ENCODE data around the gene DMXL1.

Gene DMXL1

DNA sequence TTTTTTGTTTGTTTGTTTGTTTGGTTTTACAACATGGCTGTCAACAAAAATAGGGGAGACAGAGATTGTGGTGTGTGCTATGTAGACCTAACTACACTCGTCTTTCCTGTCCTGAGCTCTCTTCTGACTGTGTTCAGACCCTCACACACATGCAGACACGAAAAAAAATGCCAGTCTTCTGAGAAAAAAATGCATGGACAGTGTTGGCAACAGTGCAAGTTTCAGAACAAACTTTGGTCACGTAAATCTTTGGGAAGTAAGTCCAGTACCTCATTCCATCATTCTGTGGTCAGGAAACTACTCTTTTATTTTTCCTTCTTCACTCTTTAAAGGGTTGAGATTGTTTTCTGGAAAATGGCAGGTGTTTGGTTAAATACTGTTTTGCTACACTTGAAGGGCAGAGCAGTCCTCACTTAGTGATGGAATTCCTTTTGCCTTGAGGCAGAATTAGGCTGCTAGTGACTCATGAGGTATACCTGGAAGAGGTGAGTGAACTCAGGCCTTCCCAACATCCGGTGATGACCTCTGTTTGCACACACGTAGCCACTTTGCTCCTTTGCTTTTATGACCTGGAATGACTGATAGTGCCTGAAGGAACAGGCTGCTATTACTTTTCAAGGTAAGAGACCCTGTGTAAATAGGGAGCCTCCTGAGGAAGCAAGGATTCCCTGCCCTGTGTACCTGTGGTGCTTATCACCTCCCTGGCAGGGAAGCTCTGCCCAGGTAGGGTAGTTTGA lies 203.3 kb downstream of the DMXL1 start:
- peak overlapping the region; percentile 17 for H3K27ac ChIP-seq (ENCODE audit: low read length)

DNA sequence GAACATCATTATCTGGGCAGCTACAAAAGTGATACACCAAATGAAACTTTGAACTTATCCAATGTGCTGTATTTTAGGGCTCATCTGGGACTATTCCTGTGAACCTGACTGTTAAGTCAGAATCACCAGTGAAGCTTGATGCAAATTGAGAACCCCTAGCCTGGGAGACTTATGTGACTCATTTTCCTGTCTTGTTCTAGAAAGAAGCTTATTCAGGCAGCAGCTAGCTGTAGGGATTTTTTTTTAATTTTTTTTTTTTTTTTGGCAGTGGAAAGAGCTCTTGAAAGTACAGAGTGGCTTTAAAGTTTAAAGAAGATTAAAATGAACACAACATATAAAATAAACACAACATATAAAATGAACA lies 203.9 kb downstream of the DMXL1 start:
- peak overlapping the region; percentile 17 for H3K27ac ChIP-seq (ENCODE audit: low read length)
- no peaks in the 10 kb centered on the region for H3K36me3 ChIP-seq (ENCODE audit: control insufficient read depth in 1 of 2, insufficient read depth in 2 of 2, low read length in 2 of 2)
- no peak overlapping the region for H3K4me3 ChIP-seq (ENCODE audit: low read depth in 1 of 2, low read length in 2 of 2)
- H3K9me3 ChIP-seq (ENCODE audit: control insufficient read depth in 1 of 2, low read length in 2 of 2), result no peaks in the 10 kb centered on the region
- no peaks in the 10 kb centered on the region for H3K27me3 ChIP-seq (ENCODE audit: low read depth, low read length)
- H3K4me1 ChIP-seq (ENCODE audit: control insufficient read depth in 1 of 2, insufficient read depth in 2 of 2, low read length in 2 of 2), result peaks cover 8 to 30% of the 10 kb centered on the region in 2 donors

More for the DNA sequence above, 203.3 kb downstream of the DMXL1 start:
- no peaks in the 10 kb centered on the region for H3K36me3 ChIP-seq (ENCODE audit: control insufficient read depth in 1 of 2, insufficient read depth in 2 of 2, low read length in 2 of 2)
- H3K9me3 ChIP-seq (ENCODE audit: control insufficient read depth in 1 of 2, low read length in 2 of 2), result no peaks in the 10 kb centered on the region
- no peak overlapping the region for H3K4me3 ChIP-seq (ENCODE audit: low read depth in 1 of 2, low read length in 2 of 2)
- H3K27me3 ChIP-seq (ENCODE audit: low read depth, low read length), result no peaks in the 10 kb centered on the region
- H3K4me1 ChIP-seq (ENCODE audit: control insufficient read depth in 1 of 2, insufficient read depth in 2 of 2, low read length in 2 of 2), result peaks cover 12 to 30% of the 10 kb centered on the region in 2 donors

DNA sequence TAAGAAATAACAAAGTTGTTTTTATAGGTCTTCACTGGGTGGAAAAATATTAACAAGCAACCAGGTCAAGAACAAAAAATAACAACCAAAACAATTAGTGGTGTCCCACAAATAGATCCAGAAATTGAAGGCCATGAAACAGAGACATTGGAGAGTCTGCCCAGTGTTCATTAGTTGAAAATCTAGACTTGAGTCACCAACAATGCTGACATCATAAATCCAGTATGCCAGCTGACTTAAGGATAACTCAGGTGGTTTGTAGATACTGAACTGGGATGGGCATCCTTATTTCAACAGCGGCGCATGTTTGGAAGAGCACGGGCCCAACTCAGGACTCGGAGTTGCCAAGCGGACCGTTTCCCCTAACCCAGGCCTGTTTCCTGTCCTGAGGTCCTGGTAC lies 204.3 kb downstream of the DMXL1 start:
- Histone ChIP-seq H3K4me1 (ENCODE audit: control insufficient read depth in 1 of 2, insufficient read depth in 2 of 2, low read length in 2 of 2) (peaks cover 8 to 30% of the 10 kb centered on the region in 2 donors), H3K4me3 (ENCODE audit: low read depth in 1 of 2, low read length in 2 of 2) (no peak overlapping the region), H3K9me3 (ENCODE audit: control insufficient read depth in 1 of 2, low read length in 2 of 2) (no peaks in the 10 kb centered on the region), H3K36me3 (ENCODE audit: control insufficient read depth in 1 of 2, insufficient read depth in 2 of 2, low read length in 2 of 2) (no peaks in the 10 kb centered on the region), H3K27me3 (ENCODE audit: low read depth, low read length) (no peaks in the 10 kb centered on the region), H3K27ac (ENCODE audit: low read length) (peak overlapping the region; percentile 26)

DNA sequence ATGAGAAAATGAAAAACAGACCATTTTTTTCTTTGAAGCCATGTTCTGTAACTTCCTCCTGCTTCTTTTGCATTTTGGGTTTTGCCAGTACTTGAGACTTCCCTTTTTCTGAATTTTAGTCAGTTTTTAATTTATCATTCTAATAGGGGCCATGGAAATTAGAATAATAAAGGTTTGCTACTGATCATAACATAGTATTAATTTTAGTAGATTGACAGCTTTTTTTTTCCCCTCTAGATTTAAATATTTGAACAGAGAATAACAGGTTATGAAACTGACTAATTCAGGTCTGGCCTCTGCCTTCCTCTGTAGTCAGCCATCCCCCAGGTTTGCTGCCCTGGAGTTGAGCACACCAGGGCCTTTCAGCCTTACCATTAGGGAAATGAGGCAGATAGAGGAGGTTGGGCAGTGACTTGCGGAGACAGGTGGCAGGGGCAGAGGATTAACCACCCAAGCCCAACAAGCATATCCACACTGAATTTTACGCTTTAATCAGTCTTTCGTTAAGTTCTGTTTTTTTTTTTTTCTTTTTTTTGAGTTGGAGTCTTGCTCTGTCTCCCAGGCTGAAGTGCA lies 204.8 kb downstream of the DMXL1 start:
- no peaks in the 10 kb centered on the region for H3K27me3 ChIP-seq (ENCODE audit: low read depth, low read length)
- peak overlapping the region; percentile 26 for H3K27ac ChIP-seq (ENCODE audit: low read length)
- H3K9me3 ChIP-seq (ENCODE audit: control insufficient read depth in 1 of 2, low read length in 2 of 2), result no peaks in the 10 kb centered on the region
- no peak overlapping the region for H3K4me3 ChIP-seq (ENCODE audit: low read depth in 1 of 2, low read length in 2 of 2)
- no peaks in the 10 kb centered on the region for H3K36me3 ChIP-seq (ENCODE audit: control insufficient read depth in 1 of 2, insufficient read depth in 2 of 2, low read length in 2 of 2)
- H3K4me1 ChIP-seq (ENCODE audit: control insufficient read depth in 1 of 2, insufficient read depth in 2 of 2, low read length in 2 of 2), result peaks cover 8 to 30% of the 10 kb centered on the region in 2 donors

DNA sequence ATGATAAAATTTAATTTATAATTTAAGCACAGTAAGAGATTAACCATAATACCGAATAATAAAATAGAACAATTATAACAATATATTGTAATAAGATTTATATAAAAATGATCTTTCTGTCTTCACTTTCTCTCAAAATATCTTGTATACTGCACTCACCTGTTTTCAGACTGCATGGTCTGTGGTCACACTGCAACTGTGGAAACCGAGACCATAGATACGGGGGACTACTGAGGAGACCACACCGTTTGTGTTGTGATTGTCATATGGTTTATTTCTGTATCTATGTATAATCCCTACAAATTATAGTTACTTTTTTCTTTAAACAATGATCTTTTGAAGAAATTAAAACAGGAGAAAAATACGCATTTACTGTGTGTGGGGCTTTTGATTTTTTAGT lies 206.1 kb downstream of the DMXL1 start:
- Histone ChIP-seq H3K27me3 (ENCODE audit: low read depth, low read length) (no peaks in the 10 kb centered on the region), H3K4me3 (ENCODE audit: low read depth in 1 of 2, low read length in 2 of 2) (no peak overlapping the region), H3K4me1 (ENCODE audit: control insufficient read depth in 1 of 2, insufficient read depth in 2 of 2, low read length in 2 of 2) (peaks cover 8 to 20% of the 10 kb centered on the region in 2 donors), H3K36me3 (ENCODE audit: control insufficient read depth in 1 of 2, insufficient read depth in 2 of 2, low read length in 2 of 2) (no peaks in the 10 kb centered on the region), H3K27ac (ENCODE audit: low read length) (no peak overlapping the region), H3K9me3 (ENCODE audit: control insufficient read depth in 1 of 2, low read length in 2 of 2) (no peaks in the 10 kb centered on the region)

DNA sequence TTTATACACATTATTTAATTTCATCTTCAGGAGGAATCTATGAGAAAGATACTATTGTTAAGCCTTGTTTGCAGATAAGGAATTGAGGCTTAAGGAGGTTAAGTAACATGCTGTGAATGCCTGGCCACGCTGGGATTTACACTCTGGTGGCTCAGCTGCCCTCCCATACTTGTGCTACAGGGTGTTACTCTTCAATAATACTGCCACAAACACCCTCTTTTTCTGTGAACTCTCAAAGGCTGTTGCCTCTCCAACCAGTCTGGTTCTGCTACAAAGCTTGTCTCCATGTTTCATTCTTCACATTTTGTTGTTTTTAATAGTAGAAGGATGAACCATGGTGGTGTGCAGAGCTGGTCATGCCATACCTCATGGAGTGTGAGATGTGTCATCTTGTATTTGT lies 208.2 kb downstream of the DMXL1 start:
- Histone ChIP-seq H3K36me3 (ENCODE audit: control insufficient read depth in 1 of 2, insufficient read depth in 2 of 2, low read length in 2 of 2) (no peaks in the 10 kb centered on the region), H3K9me3 (ENCODE audit: control insufficient read depth in 1 of 2, low read length in 2 of 2) (no peaks in the 10 kb centered on the region), H3K27ac (ENCODE audit: low read length) (no peak overlapping the region), H3K4me3 (ENCODE audit: low read depth in 1 of 2, low read length in 2 of 2) (no peak overlapping the region), H3K27me3 (ENCODE audit: low read depth, low read length) (no peaks in the 10 kb centered on the region), H3K4me1 (ENCODE audit: control insufficient read depth in 1 of 2, insufficient read depth in 2 of 2, low read length in 2 of 2) (peaks cover 0 to 6% of the 10 kb centered on the region in 2 donors)

DNA sequence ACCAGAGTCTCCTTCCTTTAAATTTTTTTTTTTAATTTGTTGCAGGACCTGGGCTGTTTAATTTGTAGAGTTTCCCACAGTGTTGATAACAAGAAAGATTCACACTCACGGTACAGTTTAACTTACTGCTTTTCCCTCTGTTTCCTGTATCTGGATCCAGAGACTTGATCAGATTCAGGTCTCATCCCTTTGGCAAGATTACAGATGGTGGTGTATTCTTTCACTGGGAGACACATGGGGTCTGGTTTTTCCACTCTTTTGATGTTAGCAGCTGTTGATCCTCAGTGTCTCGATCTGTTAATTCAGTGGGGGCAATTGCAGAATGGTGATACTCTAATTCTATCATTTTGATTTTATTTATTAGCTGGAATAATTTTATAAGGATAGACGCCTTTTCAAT lies 209.5 kb downstream of the DMXL1 start:
- no peak overlapping the region for H3K27ac ChIP-seq (ENCODE audit: low read length)
- H3K9me3 ChIP-seq (ENCODE audit: control insufficient read depth in 1 of 2, low read length in 2 of 2), result no peaks in the 10 kb centered on the region
- no peaks in the 10 kb centered on the region for H3K36me3 ChIP-seq (ENCODE audit: control insufficient read depth in 1 of 2, insufficient read depth in 2 of 2, low read length in 2 of 2)
- H3K4me3 ChIP-seq (ENCODE audit: low read depth in 1 of 2, low read length in 2 of 2), result no peak overlapping the region
- no peaks in the 10 kb centered on the region for H3K4me1 ChIP-seq (ENCODE audit: control insufficient read depth in 1 of 2, insufficient read depth in 2 of 2, low read length in 2 of 2)
- no peaks in the 10 kb centered on the region for H3K27me3 ChIP-seq (ENCODE audit: low read depth, low read length)

DNA sequence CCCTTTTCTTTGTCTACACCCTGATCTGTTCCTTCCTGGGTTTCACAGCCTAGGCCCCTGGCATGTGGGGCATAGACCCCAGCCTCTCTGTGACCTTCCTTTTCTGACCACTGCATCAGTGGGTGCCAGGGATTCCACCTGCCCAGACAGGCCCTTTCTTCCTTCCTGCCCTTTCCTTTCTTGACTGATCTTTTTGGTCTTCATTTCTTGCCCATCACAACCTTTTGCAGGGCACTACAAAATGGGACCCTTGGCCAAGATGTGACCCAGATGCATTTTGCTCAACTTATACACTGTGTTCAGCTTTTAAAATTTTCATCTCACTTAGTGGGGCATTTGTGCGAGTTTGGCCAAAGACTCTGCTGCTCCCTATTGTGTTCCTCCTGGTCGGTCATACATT lies 211.7 kb downstream of the DMXL1 start:
- Histone ChIP-seq H3K9me3 (ENCODE audit: control insufficient read depth in 1 of 2, low read length in 2 of 2) (no peaks in the 10 kb centered on the region), H3K4me1 (ENCODE audit: control insufficient read depth in 1 of 2, insufficient read depth in 2 of 2, low read length in 2 of 2) (peaks cover 0 to 2% of the 10 kb centered on the region in 2 donors)

DNA sequence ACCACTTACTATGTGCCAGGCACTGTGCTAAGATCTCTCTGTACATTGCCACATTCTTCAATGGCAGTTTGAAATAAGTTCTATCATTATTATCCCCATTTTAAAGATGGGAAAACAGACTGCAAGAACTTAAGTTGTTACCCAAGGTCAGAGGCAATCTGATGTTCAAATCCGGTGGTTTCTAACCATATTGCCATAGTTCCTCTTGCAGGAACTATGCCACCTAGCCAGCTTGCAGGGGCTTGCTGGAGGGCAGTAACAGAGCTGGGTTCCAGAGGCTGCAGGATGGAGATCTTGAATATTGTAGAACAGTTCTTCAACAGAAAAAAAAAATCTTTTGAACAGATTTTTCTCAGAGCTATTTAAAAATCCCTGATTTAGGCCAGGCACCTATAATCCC lies 213.1 kb downstream of the DMXL1 start:
- Histone ChIP-seq H3K36me3 (ENCODE audit: control insufficient read depth in 1 of 2, insufficient read depth in 2 of 2, low read length in 2 of 2) (no peaks in the 10 kb centered on the region), H3K4me1 (ENCODE audit: control insufficient read depth in 1 of 2, insufficient read depth in 2 of 2, low read length in 2 of 2) (peaks cover under 1 to 12% of the 10 kb centered on the region in 2 donors), H3K27ac (ENCODE audit: low read length) (no peak overlapping the region), H3K27me3 (ENCODE audit: low read depth, low read length) (no peaks in the 10 kb centered on the region), H3K4me3 (ENCODE audit: low read depth in 1 of 2, low read length in 2 of 2) (no peak overlapping the region), H3K9me3 (ENCODE audit: control insufficient read depth in 1 of 2, low read length in 2 of 2) (no peaks in the 10 kb centered on the region)

More for the DNA sequence above, 211.7 kb downstream of the DMXL1 start:
- Histone ChIP-seq H3K36me3 (ENCODE audit: control insufficient read depth in 1 of 2, insufficient read depth in 2 of 2, low read length in 2 of 2) (no peaks in the 10 kb centered on the region), H3K4me3 (ENCODE audit: low read depth in 1 of 2, low read length in 2 of 2) (no peak overlapping the region), H3K27ac (ENCODE audit: low read length) (no peak overlapping the region), H3K27me3 (ENCODE audit: low read depth, low read length) (no peaks in the 10 kb centered on the region)

DNA sequence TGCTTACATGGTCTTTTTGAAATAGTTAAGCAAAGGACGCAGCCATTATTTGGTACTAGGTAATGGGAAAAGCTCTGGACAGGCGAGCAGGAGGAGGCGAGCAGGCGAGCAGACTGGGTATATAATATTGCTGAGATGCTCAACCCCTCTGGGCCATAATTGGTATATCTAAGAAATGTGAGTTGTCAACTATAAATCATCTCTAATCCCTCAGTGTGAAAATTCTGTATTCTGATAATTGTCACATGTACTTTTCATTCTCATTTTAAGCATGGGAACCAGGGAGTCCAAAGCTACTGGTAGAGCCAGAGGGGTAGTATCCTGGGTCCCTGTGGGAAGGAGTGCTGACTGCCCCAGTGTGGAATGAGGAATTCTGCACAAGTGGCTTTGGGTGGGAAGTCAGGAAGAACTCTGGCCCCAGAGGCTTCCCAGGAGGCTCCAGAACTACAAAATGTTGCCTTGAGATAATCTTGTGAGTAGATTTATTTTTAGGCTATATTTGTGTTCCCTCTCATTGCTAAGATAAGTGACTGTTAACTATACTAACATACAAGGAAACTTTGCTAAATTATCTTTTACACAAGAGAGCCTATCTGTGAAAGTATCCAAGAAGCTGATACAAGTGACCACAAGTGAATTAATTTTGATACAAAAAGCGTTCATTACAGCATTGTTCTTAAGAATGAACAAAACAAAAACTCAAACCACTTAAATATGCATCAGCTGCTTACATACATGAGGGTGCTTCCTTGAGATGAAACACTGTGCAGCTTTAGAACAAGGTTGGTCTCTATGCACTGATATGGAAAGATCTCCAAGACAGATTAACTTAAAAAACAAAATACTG lies 214.4 kb downstream of the DMXL1 start:
- Histone ChIP-seq H3K27ac (ENCODE audit: low read length) (no peak overlapping the region), H3K4me3 (ENCODE audit: low read depth in 1 of 2, low read length in 2 of 2) (no peak overlapping the region), H3K36me3 (ENCODE audit: control insufficient read depth in 1 of 2, insufficient read depth in 2 of 2, low read length in 2 of 2) (no peaks in the 10 kb centered on the region), H3K4me1 (ENCODE audit: control insufficient read depth in 1 of 2, insufficient read depth in 2 of 2, low read length in 2 of 2) (peaks cover 8 to 21% of the 10 kb centered on the region in 2 donors), H3K27me3 (ENCODE audit: low read depth, low read length) (no peaks in the 10 kb centered on the region), H3K9me3 (ENCODE audit: control insufficient read depth in 1 of 2, low read length in 2 of 2) (no peaks in the 10 kb centered on the region)

All from muscle layer of duodenum (tissue), 2 donors.